Measurements from ENCODE around the gene FGF19.
"Not testable (repeated sequence)": the region's sequence is repeated elsewhere in the genome, so short reads cannot be mapped to it uniquely, and the experiment has no call there.

Gene FGF19

GRCh38 chr11:69700278-69701140 is 3.3 kb downstream of the FGF19 start:
- TF ChIP-seq FOXA1 (IDR thresholded peaks at IDR 0.05) (no peak), FOXM1 (IDR thresholded peaks at IDR 0.05; ENCODE audit: borderline replicate concordance) (no peak), HDGF (IDR thresholded peaks at IDR 0.05; ENCODE audit: borderline replicate concordance) (no peak), CTBP1 (IDR thresholded peaks at IDR 0.05; ENCODE audit: borderline replicate concordance) (no peak), NFRKB (IDR thresholded peaks at IDR 0.05) (no peak), LEF1 (IDR thresholded peaks at IDR 0.05; ENCODE audit: borderline replicate concordance) (no peak), BHLHE40 (IDR thresholded peaks at IDR 0.05; ENCODE audit: borderline replicate concordance) (no peak), ARNT (IDR thresholded peaks at IDR 0.05) (no peak), ZNF384 (IDR thresholded peaks at IDR 0.05) (no peak), TARDBP (IDR thresholded peaks at IDR 0.05) (no peak), FOXK2 (IDR thresholded peaks at IDR 0.05) (no peak), ELF4 (IDR thresholded peaks at IDR 0.05) (no peak), SUZ12 (IDR thresholded peaks at IDR 0.05) (no peak), L3MBTL2 (conservative IDR thresholded peaks at IDR 0.05) (no peak), SP1 (IDR thresholded peaks at IDR 0.05) (no peak)
- TF ChIP-seq, protein P1, sequence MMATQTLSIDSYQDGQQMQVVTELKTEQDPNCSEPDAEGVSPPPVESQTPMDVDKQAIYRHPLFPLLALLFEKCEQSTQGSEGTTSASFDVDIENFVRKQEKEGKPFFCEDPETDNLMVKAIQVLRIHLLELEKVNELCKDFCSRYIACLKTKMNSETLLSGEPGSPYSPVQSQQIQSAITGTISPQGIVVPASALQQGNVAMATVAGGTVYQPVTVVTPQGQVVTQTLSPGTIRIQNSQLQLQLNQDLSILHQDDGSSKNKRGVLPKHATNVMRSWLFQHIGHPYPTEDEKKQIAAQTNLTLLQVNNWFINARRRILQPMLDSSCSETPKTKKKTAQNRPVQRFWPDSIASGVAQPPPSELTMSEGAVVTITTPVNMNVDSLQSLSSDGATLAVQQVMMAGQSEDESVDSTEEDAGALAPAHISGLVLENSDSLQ (IDR thresholded peaks at IDR 0.05) = no peak
- ChIA-PET CTCF (interaction anchor here (1.0 kb wide), 1 partner anchor 18 kb away, joined by 4 read pairs; no protein-coding TSS in a partner anchor), POLR2A (no interaction called here)
- DNase-seq (ENCODE audit: extremely low spot score) = peak; percentile 47

DNA sequence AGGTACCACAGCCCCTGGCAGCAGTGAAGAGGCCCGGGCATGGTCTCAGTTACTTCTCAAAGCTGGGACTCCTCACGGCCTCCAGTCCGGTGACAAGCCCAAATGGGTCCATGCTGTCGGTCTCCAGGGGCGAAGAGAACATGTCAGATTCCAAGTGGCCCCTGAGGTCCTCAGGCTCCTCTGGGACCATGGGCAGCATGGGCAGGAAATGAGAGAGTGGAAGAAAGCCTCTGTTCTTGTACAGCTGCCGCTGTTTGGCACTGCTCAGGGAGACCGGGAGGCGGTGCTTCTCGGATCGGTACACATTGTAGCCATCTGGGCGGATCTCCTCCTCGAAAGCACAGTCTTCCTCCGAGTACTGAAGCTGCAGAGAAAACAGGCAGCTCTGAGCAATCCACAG is 4.6 kb downstream of the FGF19 start:
- ChIA-PET POLR2A (interaction anchor here (1.0 kb wide), 1 partner anchor 24 kb away, joined by 3 read pairs; the partner anchor contains the start of gene LTO1), CTCF (no interaction called here)
- no peak for TF ChIP-seq L3MBTL2 (conservative IDR thresholded peaks at IDR 0.05)
- TF ChIP-seq HDGF (IDR thresholded peaks at IDR 0.05; ENCODE audit: borderline replicate concordance) = no peak
- TF ChIP-seq ELF4 (IDR thresholded peaks at IDR 0.05) = no peak
- no peak for TF ChIP-seq SUZ12 (IDR thresholded peaks at IDR 0.05)
- DNase-seq (ENCODE audit: extremely low spot score) = no peak

GRCh38 chr11:69698362-69698761 is 5.5 kb downstream of the FGF19 start:
- ChIA-PET CTCF (no interaction called here), POLR2A (interaction anchor here (1.0 kb wide), 1 partner anchor 23 kb away, joined by 3 read pairs; the partner anchor contains the start of gene LTO1)
- no peak for DNase-seq (ENCODE audit: extremely low spot score)
- TF ChIP-seq ELF4 (IDR thresholded peaks at IDR 0.05) (no peak), NFRKB (IDR thresholded peaks at IDR 0.05) (no peak), FOXK2 (IDR thresholded peaks at IDR 0.05) (no peak), BHLHE40 (IDR thresholded peaks at IDR 0.05; ENCODE audit: borderline replicate concordance) (no peak), LEF1 (IDR thresholded peaks at IDR 0.05; ENCODE audit: borderline replicate concordance) (no peak), FOXA1 (IDR thresholded peaks at IDR 0.05) (no peak), ZNF384 (IDR thresholded peaks at IDR 0.05) (no peak)
- TF ChIP-seq, protein P1 (IDR thresholded peaks at IDR 0.05) = no peak

DNA sequence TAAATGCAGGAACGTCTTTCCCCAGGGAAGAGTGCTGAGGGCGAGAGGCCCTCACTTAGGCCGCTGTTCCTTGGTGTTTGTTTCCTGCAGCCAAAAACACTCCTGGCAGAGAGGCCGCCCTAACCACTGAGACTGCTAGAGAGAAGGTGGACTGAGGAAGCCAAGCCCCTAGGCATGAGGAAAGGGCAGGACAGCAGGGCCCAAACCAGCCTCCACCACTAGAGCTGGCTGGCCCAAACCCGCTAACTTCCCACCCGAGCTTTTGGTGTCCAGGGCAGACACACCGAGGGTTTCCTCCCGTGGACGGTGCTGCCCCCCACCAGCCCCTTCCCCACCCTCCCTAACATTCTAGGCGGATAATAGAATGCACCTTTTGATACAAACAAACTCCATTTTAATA is 6.0 kb downstream of the FGF19 start:
- DNase-seq (ENCODE audit: extremely low spot score) = no peak
- POLR2A ChIA-PET = no interaction called here
- no peak for TF ChIP-seq FOXA1 (IDR thresholded peaks at IDR 0.05)
- TF ChIP-seq SUZ12 (IDR thresholded peaks at IDR 0.05) = no peak
- TF ChIP-seq HDGF (IDR thresholded peaks at IDR 0.05; ENCODE audit: borderline replicate concordance) = no peak
- no peak for TF ChIP-seq LEF1 (IDR thresholded peaks at IDR 0.05; ENCODE audit: borderline replicate concordance)
- no peak for TF ChIP-seq BHLHE40 (IDR thresholded peaks at IDR 0.05; ENCODE audit: borderline replicate concordance)
- CTCF ChIA-PET = no interaction called here

DNA sequence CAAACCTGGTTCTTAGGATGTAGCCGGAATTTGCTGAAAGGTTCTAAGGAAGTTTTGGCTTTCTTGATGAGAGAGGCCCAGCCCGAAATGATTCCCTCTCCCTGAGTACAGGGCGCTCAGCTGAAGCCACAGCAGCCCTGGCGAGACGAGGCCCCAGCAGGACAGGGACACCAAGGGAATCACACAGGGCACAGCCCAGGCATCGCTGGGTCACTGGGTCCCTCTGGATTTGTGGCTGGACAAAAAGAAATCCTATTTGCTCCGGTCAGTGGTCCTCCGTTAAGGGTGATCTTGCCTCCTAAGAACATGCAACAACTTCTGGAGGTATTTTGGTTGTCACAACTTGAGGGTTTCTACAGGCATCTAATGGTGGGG is 6.4 kb downstream of the FGF19 start:
- CTCF ChIA-PET = no interaction called here
- POLR2A ChIA-PET = no interaction called here

GRCh38 chr11:69696749-69697468 is 6.9 kb downstream of the FGF19 start:
- ChIA-PET CTCF (interaction anchor here (0.6 kb wide), 1 partner anchor 47 kb away, joined by 4 read pairs; no protein-coding TSS in a partner anchor), POLR2A (no interaction called here)
- TF ChIP-seq, protein P1 (IDR thresholded peaks at IDR 0.05) = peak; percentile 51; the same call in 1 of the 2 replicates
- no peak for TF ChIP-seq FOXM1 (IDR thresholded peaks at IDR 0.05; ENCODE audit: borderline replicate concordance)
- DNase-seq (ENCODE audit: extremely low spot score) = no peak

More for the DNA sequence above, 6.4 kb downstream of the FGF19 start:
- TF ChIP-seq ZNF384 (IDR thresholded peaks at IDR 0.05) = no peak
- no peak for TF ChIP-seq SUZ12 (IDR thresholded peaks at IDR 0.05)
- no peak for TF ChIP-seq FOXA1 (IDR thresholded peaks at IDR 0.05)
- no peak for TF ChIP-seq SP1 (IDR thresholded peaks at IDR 0.05)
- TF ChIP-seq HDGF (IDR thresholded peaks at IDR 0.05; ENCODE audit: borderline replicate concordance) = no peak
- no peak for TF ChIP-seq FOXM1 (IDR thresholded peaks at IDR 0.05; ENCODE audit: borderline replicate concordance)
- DNase-seq (ENCODE audit: extremely low spot score) = no peak

- POLR2A ChIA-PET; DNase-seq (ENCODE audit: extremely low spot score): not testable (repeated sequence)
- CTCF ChIA-PET = interaction anchor here (0.6 kb wide), 1 partner anchor 46 kb away, joined by 4 read pairs; no protein-coding TSS in a partner anchor
Measured at GRCh38 chr11:69695995-69696394, 7.8 kb downstream of the FGF19 start.

Measured in HEK293T (cell line).